Ishikawa (cell line): ENCODE data around the gene MIDN.

Source experiments
- CEBPB ChIP-seq: IDR thresholded peaks from 2 replicates; pipeline ENCODE4 v1.6.1; 2012
- CREB1 ChIP-seq: IDR thresholded peaks from 2 replicates; pipeline ENCODE4 v1.6.1; 2012; ENCODE audit warnings: low read depth
- EGR1 ChIP-seq: IDR thresholded peaks from 2 replicates; pipeline ENCODE4 v1.6.1; 2012
- EP300 ChIP-seq: IDR thresholded peaks from 2 replicates; pipeline ENCODE4 v1.6.1; 2012; ENCODE audit warnings: borderline replicate concordance
- FOXM1 ChIP-seq: IDR thresholded peaks from 2 replicates; pipeline ENCODE4 v1.6.1; 2012; ENCODE audit warnings: low read depth, borderline replicate concordance
- MAX ChIP-seq: IDR thresholded peaks from 2 replicates; pipeline ENCODE4 v1.6.1; 2012
- NFIC ChIP-seq: IDR thresholded peaks from 2 replicates; pipeline ENCODE4 v1.6.1; 2012
- RAD21 ChIP-seq: IDR thresholded peaks from 2 replicates; pipeline ENCODE4 v1.6.1; 2012; ENCODE audit warnings: low read depth
- REST ChIP-seq: IDR thresholded peaks from 2 replicates; pipeline ENCODE4 v1.6.1; 2012; ENCODE audit warnings: low read depth, mild to moderate bottlenecking
- TAF1 ChIP-seq: IDR thresholded peaks from 2 replicates; pipeline ENCODE4 v1.6.1; 2012; ENCODE audit warnings: low read depth, mild to moderate bottlenecking
- TCF12 ChIP-seq: IDR thresholded peaks from 2 replicates; pipeline ENCODE4 v1.6.1; 2012; ENCODE audit warnings: low read depth
- TEAD4 ChIP-seq: IDR thresholded peaks from 2 replicates; pipeline ENCODE4 v1.6.1; 2012
- USF1 ChIP-seq: IDR thresholded peaks from 2 replicates; pipeline ENCODE4 v1.6.1; 2012
- YY1 ChIP-seq: IDR thresholded peaks from 2 replicates; pipeline ENCODE4 v1.6.1; 2012; ENCODE audit warnings: low read depth
- ZBTB7A ChIP-seq: IDR thresholded peaks from 2 replicates; pipeline ENCODE4 v1.6.1; 2012; ENCODE audit warnings: low read depth

Gene MIDN

DNA sequence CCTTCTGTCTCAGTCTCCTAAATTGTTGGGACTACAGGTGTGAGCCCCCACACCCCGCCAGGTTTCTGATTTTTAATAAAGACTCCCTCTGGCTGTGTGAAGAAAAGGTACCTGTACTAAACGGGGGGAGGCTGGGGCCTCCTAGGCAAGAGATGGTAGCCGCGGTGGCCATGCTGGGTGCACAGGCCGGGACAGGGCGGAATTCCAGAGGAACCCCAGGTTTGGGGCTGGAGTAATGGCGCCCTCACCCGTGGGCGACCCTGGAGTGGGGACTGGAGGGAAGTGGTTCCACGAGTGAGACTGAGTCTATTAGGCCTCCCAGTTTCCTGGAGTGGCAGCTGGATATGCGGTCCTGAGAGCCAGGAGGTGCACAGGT, 9.0 kb upstream of the MIDN start:
- TF ChIP-seq EP300 (no peak), CEBPB (no peak), YY1 (no peak), CREB1 (no peak)

GRCh38 chr19:1239796-1240737, 8.3 kb upstream of the MIDN start:
- TF ChIP-seq REST (no peak), FOXM1 (no peak), EGR1 (peak; percentile 78), RAD21 (peak; percentile 76; the same call in 1 of the 2 replicates), TCF12 (peak; percentile 40; the same call in 1 of the 2 replicates), ZBTB7A (peak; percentile 94), YY1 (no peak), NFIC (no peak), CREB1 (peak; percentile 85), USF1 (no peak), MAX (peak; percentile 41; the same call in 1 of the 2 replicates), CEBPB (no peak), TAF1 (peak; percentile 25; the same call in 1 of the 2 replicates), EP300 (no peak), TEAD4 (no peak)

- no peak for TF ChIP-seq REST
- TF ChIP-seq RAD21, result no peak
- no peak for TF ChIP-seq CREB1
- no peak for TF ChIP-seq YY1
Observed at GRCh38 chr19:1240925-1241324, 7.5 kb upstream of the MIDN start.

DNA sequence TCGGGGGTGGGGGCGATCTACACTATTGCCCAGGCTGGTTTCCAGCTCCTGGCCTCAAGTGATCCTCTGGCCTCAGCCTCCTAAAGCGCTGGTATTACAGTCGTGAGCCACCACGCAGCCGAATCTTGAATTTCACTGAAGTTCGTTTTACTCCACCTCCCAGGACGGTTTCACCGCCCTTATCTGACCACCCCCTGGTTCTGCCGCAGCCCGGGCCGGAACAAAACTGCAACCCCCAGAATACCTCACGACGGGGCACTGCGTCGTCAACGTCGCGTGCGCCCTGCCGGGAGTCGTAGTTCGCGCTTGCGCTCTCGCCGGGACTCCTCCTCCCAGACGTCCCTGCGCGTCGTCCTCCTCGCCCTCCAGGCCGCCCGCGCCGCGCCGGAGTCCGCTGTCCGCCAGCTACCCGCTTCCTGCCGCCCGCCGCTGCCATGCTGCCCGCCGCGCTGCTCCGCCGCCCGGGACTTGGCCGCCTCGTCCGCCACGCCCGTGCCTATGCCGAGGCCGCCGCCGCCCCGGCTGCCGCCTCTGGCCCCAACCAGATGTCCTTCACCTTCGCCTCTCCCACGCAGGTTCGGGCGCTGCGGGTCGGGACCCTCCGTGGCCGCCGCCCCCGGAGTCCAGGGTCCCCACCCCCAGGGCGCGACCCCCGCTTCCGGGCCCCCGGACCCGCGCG, 6.8 kb upstream of the MIDN start, which contains the start of gene ATP5F1D:
Gene ATP5F1D (plus strand): TSS at position 335 of the 679 bp plus-strand sequence. CDS start 100 bp downstream, at position 435.
- peak; percentile 59; the same call in 1 of the 2 replicates for TF ChIP-seq ZBTB7A
- TF ChIP-seq EP300, result no peak
- no peak for TF ChIP-seq EGR1
- TF ChIP-seq CREB1, result peak; percentile 80
- TF ChIP-seq NFIC, result no peak
- TF ChIP-seq USF1, result peak; percentile 45; the same call in 1 of the 2 replicates
- no peak for TF ChIP-seq FOXM1
- TF ChIP-seq TEAD4, result no peak
- TF ChIP-seq TAF1, result peak; percentile 76; the same call in 1 of the 2 replicates
- TF ChIP-seq REST, result no peak
- peak; percentile 61; the same call in 1 of the 2 replicates for TF ChIP-seq MAX
- peak; percentile 76 for TF ChIP-seq YY1
- TF ChIP-seq RAD21, result no peak
- peak; percentile 67; the same call in 1 of the 2 replicates for TF ChIP-seq TCF12
- TF ChIP-seq CEBPB, result no peak
